GM21381 (cell line): ENCODE measurements around the gene SERPINB6.

ENCODE experiments used
- ATAC-seq: cut with Tn5 transposase; IDR thresholded peaks from one replicate; pipeline ENCODE4 v1.9.1; 2021; ENCODE audit warnings: mild to moderate bottlenecking, moderate library complexity; ENCODE audit not compliant: unreplicated experiment

The SERPINB6 gene

DNA sequence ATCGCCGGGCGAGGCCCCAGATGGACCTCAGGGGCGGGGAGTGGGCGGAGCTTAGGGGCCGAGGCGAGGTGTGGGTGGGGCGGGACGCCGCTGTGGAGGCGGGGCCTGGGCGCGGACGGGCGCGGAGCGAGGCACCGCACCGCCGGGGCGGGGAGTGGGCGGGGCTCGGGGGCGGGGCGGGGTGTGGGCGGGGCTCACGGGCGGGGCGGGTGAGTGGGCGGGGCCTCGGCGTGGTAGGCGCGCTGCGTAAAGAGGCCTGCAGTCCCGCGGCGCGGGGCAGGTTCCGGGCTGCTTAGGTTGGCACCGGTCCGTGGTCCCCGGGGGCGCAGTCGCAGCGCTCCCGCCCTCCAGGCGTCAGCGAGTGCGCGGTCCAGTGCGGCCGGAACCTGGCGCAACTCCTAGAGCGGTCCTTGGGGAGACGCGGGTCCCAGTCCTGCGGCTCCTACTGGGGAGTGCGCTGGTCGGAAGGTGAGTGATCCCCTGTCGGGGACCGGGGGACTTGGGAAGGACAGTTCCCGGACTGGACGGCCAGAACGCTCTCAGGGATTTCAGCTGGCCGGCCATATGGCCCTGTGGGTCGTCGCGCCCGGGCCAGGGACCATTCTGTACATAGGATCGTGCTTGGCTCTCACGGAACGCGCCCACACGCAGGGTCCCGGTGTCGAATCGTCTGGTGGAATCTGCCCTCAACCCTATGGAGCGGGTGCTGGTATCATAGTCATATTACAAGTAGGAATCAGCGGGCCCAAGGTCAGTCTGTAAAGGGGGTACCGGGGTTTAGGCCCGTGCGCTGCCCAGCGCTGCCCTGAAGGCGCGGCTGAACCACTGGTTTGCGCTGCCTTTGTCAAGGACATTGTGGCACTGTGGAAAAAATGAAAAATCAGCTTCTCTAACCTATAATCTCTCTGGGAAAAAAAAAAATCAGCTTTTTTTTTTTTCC is 28.5 kb upstream of the SERPINB6 start, which contains the start of gene NQO2:
NQO2 (plus strand) TSS at position 277 of the 940 bp plus-strand sequence. CDS start 6,659 bp downstream, outside the sequence.
- ATAC-seq, result peak; percentile 72

DNA sequence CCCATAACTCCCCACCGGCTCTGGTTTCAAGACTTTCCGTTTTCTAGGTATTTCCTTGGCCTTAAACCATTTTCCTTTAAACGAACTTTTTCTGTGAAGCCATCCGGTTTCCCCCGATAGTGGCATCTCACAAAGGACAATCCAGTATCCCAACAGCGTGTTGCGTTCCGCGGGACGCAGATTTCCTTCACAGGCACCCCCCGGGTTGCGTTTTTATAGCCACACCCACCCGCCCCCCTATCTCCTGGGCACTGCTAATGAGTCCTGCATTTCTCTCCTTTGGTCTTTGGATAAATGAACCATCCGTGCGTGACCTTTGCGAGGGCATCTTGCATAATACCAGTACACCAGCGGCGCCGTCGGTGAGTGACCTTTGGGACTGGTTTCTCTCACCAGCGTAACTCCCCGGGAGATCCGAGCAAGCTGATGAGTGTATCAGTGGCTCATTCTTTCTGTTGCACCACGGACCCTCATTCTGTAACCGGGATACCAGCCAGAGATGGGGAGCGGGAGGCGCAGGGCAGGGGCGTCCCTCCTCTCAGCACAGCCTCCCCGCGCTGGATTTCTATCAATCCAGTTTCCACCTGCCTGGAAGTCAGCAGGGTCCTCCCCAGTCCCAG is 27.7 kb upstream of the SERPINB6 start:
- ATAC-seq, result peak; percentile 21

DNA sequence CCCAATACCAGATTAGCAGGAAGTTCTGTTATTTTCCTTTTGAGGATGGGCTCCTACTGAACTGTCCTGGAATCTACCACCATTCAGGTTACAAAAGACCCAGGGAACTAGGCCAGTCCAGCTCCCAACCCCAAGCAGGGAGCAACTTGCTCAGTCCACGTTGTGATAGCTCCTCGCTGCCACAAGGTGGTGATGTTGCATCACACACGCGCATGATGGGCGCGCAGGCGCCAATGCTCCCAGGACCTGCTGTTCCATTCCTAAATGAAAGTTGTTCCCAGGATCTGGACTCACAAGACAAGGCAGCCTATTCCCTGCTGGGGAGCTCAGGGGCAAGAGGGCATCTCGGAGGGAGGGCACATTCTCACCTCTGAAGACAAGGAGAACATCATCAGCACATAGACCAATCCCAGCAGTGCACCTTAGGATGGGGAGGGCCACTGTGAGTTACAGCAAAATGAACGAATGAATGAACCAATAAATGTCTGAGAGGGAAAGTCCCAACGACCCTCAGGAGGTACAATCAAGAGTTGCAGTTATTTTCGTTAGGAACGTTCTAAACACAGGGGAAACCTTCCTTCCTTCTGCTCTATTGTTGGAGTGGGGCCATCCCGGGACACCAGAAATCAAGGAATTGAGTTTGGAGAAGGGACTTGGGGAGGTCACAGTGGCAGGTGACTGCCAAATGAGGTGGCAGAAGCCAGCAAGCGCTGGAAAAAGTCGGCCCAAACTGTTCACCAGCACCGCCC is 27.1 kb upstream of the SERPINB6 start:
- peak; percentile 34 for ATAC-seq

DNA sequence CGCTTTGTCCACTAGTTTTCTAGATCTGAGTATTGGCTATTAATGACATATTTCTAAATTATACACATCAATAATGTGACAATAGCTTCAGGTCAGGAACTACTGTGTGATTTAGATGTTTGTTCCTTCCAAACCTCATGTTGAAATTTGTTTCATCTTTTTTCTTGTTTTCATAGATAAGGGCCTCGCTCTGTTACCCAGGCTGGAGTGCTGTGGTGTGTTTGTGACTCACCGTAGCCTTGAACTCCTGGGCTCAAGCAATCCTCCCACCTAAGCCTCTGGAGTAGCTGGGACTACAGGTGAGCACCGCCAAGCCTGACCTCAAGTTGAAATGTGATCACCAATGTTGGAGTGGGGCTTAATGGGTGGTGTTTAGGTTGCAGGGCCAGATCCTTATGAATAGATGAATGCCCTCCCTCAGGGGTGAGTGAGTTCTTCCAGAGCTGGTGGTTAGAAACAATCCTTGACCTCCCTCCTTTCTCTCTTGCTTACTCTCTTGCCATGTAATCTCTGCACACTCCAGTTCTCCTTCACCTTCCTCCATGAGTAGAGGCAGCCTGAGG is 22.5 kb upstream of the SERPINB6 start:
- ATAC-seq, result no peak

DNA sequence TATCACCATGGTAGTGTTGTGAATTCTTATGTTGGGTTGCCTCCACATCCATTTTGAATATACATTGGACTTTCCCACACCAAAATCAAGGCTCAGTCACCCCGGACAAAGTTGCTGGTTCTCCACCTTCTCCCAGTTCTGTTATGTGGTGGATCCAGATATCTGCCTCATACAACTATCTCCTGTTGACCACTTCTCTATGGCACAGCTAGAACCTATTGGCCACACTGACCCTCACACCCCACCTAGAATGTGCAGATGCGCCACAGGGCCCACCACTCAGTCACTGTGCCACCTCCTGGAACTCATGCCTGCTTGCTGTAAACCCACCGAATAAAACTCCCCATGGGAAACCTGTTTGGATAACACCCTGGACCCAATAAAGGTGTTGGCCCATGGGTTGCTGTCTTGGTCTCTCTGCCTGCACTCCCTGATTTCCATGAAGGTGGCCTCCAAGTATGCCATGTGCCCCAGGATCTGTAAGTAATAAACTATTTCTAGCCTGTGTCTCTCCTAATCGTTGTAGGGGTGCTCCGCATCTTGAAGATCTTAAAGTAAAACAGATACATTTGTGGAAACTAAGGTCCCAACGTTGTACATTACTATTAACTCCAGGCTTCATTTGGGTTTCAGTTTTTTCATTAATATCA is 21.1 kb upstream of the SERPINB6 start:
- no peak for ATAC-seq

DNA sequence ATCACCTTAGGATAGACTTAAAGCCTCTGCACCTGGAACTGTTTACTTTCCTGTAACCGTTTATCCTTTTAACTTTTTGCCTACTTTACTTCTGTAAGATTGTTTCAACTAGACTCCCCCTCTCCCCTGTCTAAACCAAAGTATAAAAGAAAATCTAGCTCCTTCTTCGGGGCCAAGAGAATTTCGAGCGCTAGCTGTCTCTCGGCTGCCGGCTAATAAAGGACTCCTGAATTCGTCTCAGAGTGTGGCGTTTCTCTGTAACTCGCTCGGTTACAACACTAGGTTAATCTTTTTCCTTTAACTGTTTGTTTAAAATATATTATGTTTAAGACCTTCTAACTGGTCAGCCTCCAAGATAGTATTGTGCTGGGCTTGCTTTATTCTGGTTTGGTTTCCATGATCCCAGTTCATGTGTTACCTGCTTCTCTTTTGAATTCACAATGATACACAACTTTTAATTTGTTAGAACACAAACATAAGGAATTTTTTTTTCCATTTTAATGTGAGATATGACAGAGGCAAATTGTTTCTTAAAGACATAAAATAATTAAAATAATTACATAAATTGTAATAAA is 19.7 kb upstream of the SERPINB6 start:
- no peak for ATAC-seq

DNA sequence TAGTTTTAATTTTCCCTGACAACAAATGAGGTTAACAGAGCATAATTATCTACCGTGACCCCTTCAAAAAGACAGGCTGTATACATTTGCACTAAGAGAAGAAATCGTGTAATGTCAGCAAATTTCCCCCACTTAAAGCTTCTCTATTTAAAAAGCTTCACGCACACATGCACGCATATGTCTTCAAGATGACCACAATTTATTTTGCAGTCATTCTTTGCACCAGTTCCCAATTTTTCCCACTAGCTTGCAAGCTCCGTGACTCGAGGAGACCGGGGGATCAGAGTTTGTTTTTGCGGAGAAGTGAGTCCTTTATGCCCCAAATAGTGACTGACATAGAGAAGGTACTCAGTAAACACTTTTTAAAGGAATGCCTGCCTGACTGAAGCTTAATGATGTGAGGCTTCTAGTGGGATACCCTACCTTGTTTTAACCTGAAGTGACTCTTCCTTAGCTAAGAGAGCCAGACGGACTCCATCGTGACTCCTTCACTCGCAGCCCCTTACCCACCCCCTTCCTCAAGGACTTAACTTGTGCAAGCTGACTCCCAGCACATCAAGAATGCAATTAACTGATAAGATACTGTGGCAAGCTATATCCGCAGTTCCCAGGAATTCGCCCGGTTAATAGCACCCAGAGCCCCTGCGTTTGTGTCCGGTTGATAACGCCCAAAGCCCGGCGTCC is 19.0 kb upstream of the SERPINB6 start:
- no peak for ATAC-seq

DNA sequence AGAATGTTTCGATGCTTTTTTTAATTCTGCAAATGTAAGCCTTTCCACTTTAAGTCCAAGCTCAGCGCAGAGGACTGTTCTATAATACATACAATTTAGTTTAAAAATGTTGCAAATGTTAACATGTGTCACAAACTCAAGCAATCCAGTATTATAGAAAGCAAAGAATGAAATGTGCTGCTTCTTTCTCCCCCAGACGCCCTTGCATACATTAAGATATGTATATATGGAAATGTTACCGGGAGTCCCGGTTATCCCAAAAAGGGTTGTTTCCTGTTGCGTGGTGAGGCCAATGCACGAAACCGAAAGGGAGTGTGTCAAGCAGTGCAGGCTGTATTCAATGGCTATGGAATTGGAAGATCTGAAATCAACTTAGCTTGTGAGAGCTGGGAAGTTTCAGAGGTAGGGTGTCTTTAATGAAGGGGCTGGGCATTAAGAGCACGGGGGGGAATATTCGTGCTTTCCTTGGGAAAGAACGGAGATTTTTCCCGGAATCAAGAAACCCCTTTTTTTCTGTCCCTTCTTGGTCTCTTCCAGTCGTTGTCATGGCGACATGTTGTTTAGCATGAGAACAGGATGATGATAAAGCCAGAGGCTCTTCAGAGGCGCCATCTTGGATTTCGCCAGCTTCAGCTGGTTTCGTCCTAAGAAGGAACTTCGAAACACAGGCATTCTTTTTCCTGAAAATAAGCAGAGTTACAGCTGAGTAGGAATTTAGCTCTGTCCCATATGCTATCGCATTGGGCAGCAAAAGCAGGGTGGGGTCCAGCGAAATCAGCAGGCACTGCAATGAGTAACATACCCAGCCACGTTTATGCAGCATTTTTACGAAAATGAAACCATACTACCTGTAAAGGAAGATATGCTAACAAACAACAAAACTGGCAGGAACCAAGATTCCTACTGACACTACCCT is 18.2 kb upstream of the SERPINB6 start:
- ATAC-seq, result peak; percentile 62

DNA sequence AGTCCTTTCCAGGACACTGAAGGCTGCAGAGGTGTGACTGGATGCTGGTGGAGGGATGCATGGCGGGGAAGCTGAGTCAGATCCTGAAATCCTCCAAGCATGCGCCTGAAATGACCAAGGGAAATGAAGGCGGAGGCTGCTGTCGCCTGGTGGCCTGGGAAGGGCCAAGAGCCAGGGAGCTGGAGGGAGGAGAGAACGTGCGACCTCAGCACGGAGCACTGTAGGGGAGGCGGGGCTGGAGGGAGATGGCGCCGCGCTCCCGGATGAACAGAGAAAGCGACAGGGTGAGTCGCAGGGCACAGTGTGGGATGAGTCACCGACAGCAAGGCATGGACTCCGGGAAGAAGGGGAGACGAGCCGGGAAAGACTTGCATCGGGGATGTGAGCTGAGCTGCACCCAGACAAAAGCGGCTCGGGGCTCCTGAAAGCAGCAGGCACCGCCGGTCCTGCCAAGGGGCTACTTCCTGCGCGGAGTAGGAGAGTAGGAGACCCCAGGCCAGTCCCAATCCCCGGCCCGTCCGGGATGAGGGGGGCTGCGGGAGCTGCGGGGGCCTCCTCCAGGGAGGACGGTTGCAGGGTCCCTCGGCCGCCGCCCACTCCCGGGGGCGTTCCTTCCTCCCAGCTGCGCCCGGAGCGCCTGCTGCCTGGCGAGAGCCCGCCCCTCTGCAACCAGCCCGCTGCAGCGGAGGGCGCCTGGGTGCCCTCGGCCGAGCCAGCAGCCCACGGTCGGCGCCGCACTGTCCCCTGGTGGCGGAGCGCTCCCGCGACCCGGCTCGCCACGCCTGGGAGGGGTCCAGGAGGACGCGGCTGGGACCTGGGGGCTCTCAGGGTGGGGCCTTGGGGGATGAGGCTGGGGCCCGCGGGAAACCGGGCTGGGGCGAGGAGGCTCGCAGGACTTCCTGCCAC is 17.3 kb upstream of the SERPINB6 start:
- peak; percentile 64 for ATAC-seq

DNA sequence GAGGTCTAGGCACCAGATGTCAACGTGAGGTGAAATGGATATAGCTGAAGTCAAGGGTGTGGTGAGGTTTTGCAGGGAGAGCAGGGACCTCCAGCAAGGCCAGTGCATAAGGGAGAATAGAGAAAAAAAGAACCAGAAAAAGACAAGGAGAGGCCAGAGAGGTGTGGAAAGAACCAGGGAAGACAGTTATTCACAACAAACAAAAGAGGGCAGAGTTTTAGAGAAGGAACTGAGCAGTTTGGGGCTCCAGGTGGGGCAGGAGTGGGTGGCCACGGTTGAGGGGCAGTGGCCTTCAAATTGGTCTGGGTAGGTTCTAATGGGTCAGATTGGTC is 16.7 kb upstream of the SERPINB6 start:
- ATAC-seq, result no peak

DNA sequence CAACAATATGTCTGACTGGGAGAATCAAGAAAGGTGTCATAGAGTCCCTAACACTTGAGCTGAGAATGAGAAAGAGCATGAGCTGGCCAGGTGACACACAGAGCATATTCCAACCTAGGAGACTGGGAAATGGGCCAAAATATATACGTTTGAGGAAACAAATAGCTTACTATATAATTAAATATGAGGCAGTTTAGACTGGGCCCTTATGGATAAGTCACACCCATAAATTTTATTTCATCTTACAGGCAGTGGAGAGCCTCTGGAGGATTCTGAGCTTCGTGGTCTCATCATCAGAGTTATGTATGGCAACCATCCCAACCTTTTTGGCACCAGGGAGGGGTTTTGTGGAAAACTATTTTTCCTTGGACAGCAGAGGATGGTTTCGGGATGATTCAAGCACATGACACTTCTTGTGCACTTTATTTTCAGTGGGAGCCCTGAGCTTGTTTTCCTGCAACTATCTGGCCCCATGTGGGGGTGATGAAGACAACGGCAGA is 15.4 kb upstream of the SERPINB6 start:
- ATAC-seq, result no peak

DNA sequence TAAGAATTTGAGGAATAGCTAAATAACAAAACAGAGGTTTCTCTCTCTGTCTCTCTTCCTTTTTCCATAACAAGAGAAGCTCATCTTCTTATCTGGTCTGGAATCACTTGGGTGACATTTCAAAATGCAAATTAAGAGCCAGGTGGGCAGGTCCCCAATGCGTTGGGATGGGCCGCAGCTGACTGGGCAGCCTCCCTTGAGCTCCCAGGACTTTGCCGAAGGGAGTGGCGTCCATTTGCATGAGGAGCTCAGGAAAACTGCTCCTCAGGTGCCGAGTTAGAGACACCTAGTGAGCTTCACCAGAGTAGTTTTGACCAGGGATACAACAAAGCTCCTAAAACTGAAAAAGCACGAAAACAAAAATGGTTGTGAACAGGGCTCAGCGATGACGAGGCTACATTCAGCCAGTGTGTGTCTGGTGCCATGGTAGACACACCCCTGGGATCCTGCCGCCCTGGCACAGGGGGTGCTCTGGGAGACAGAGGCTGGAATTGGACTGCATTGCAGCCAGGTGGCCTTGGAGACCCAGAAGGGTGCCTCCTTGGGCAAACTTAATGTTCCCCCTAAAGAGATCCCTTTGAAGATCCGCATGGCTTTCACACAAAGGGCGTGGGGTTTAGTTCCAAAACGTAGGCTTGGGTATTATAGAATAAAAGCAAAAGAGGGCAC is 13.5 kb upstream of the SERPINB6 start:
- no peak for ATAC-seq

DNA sequence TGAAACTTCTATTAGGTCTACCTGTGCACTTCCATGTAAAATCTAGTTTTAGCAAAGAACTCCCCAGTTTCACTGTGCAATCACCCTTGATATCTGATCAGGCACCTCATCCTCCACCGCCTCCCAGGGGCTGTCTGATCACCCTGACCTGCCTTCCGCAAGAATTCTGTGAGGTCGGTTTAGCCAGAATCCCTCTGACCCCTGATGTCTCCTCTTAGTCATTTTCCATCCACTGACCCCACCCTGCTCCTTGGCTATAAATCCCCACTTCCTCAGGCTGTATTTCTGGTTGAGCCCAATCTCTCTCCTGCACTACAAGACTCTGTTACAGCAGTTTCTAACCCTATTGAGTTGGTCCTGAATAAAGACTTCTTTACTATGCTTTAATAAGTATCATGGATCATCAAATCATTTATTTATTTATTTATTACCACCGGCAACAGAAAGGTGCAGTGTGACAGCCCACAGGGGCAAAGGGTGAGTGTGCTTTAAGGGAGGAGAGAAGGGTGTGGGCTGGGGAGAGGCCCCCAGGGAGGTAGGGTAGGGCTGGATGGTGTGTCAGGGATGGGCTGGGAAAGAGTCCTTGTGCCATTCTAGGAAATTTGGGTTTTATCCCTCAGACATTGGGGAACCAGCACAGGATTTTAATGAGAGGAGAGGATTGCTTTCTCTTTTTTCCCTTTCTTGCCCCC is 11.2 kb upstream of the SERPINB6 start:
- ATAC-seq, result no peak

DNA sequence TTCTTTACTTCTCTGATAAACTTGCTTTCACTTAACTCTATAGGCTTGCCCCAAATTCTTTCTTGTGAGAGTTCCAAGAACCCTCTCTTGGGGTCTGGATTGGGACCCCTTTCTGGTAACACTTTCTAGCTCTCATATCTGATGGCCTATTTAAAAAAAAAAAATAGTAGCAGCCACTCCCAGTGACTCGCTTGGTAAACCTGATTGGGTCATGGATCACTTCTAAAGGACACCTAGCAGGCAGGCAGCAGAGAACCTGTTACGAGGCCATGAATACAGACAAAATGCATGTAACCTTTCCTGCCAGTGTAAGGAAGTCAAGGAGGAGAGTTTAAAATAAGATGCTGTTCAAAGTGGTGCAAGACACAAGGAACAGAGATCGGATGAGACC is 9.1 kb upstream of the SERPINB6 start:
- ATAC-seq, result no peak

DNA sequence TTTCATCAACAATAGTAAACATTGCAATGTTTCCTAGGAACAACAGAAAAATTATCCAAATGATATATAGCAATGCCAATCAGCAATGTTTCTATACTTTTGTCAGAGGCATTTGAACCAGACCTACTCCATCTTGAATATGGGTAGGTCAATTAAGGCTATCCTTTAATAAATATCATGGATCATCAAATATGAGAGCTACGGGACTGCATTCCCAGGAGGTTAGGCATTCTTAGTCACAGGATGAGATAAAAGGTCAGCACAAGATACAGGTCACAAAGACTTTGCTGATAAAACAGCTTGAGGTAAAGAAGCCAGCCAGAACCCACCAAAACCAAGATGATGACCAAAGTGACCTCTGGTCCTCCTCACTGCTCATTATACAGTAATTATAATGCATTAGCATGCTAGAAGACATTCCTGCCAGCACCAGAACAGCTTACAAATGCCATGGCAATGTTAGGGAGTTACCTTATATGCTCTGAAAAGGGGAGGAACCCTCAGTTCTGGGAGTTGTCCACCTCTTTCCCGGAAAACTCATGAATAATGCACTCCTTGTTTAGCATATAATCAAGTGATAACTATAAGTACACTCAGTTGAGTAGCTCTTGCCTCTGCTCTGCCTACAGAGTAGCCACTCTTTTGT is 8.6 kb upstream of the SERPINB6 start:
- ATAC-seq, result no peak

DNA sequence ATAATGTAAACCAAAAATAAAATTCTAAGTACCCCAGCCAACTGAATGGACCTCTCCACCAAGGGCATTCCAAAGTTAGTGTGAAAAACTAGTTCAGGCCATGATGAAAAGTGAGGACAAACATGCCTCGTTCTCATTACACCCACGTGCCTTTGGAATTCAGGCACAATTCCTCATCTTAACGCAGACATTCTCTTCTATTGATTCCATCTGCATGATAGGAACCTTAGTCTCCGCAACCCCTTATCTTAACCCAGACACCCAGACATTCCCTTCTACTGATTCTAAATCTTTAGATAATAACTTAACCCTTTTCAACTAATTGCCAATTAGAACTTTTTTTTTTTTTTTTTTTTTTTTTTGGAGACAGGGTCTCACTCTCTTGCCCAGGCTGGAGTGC is 7.6 kb upstream of the SERPINB6 start:
- ATAC-seq, result no peak
